CD4-positive, alpha-beta T cell treated with Interleukin-6 at 100 ng/mL for 8 hours (primary cell): ENCODE data around the gene DNER.

Source experiments
- DNase-seq: peaks from one replicate; pipeline ENCODE4 v3.0.0-alpha.2; 2020; ENCODE audit warnings: mixed read lengths, low spot score

Gene DNER

DNA sequence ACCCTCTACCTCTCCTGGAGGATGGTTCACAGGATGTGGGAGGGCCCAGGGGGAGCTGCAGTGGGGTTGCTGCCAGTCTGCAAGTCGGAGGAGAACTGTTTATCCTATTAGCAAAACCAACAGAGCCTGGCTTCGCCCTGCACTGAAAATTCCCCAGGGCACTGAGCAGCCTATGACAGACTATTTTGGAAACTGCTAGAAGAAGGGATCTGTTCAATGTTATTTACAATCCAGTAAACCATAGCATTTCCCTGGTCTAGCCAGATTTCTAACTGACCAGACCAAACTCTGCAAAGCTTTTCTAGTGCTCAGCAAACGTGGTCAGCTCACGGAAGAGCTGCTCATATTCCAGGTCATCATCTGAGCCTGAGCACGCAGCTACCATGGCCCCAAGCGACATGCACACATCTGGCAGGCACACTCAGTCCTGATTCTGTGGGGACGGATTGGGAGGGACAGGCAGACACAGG lies 378.4 kb downstream of the DNER start:
- DNase-seq = no peak

GRCh38 chr2:229335330-229335729 lies 379.0 kb downstream of the DNER start:
- DNase-seq = no peak

DNA sequence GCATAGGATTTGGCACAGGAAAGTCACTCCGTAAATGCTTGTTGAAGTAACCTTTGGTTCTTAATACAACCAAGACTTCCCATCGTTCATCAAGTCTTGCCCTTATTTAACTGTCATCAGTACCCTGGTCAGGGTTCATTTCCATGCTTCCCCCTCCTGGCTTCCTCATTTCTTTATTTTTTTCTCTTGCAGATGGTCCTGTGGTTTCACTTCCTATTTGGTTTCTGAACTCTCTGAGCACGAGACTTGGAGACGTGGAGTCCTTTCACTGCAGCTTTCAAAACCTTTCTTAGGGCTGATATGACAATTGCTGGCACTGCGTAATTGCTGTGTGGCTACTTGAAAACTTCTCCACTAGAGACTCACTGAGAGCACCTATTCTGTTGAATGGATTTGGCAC lies 383.4 kb downstream of the DNER start:
- no peak for DNase-seq

DNA sequence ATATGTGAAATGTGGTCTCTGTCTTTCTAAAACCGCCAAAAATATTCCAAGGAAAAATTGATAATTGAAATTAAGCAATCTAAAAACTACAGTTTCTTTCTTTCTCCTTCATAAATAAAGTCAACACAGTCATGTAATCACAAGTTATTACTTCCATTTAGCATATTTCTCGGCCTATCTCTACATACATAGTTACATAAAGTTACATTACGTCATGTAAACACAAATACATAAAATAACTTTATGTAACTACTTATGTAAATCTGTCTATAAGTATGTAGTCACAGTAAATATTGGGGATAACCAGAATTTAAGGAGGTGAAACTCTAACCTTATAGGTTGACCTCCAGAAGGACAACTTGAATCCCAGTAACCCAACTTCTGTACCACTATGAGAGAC lies 394.8 kb downstream of the DNER start:
- no peak for DNase-seq

GRCh38 chr2:229314117-229314516 lies 400.2 kb downstream of the DNER start:
- no peak for DNase-seq

GRCh38 chr2:229313591-229313990 lies 400.8 kb downstream of the DNER start:
- no peak for DNase-seq
